Endothelial cell of umbilical vein (primary cell): ENCODE data around the gene GNB1. TPM values are rescaled to one million over a fixed set of nuclear protein-coding genes. Genes with fewer than 3 reads are reported as not detected.

ENCODE experiments used
- BruUV-seq: library from RNA; stranded (reverse); fragments of 400-500 nt; replicated peaks from 2 replicates; lab custom pipeline; 2021; lab: Mats Ljungman, UMichigan
- CTCF ChIA-PET: fragments of 300-600, 350-600 bp; sonication (Branson Sonifier 250); formaldehyde crosslinking; loops from one replicate; lab custom pipeline; 2021; ENCODE audit warnings: antibody characterized with exemption, inconsistent platforms; lab: Charles Lee
- POLR2A ChIA-PET: fragments of 300-600, 350-600 bp; sonication (Branson Sonifier 250); formaldehyde crosslinking; loops from one replicate; lab custom pipeline; 2021; ENCODE audit warnings: antibody characterized with exemption, inconsistent platforms; lab: Charles Lee
- DNase-seq: peaks from one replicate; pipeline ENCODE4 v3.0.0-alpha.2; 2011; ENCODE audit warnings: low read depth, low spot score
- FAIRE-seq: peaks from 2 replicates; lab custom pipeline; 2011; peaks lifted over from hg19 to GRCh38; lab: Jason Lieb, UNC
- H2AFZ ChIP-seq: 2 replicates; pipeline ENCODE4 v1.6.0; 2012; ENCODE audit warnings: low read depth, low read length, control low read depth, inconsistent platforms
- H3K27ac ChIP-seq: 2 replicates; pipeline ENCODE4 v1.5.1; 2011; ENCODE audit warnings: low read depth, mild to moderate bottlenecking, control low read depth, low read length, moderate library complexity; ENCODE audit not compliant: insufficient read depth
- H3K27me3 ChIP-seq, 2 experiments: 2 replicates each; pipeline versions ENCODE4 v1.6.0 to v1.6.1; 2011; ENCODE audit warnings: low read length in 2 of 2, mixed read lengths in 1 of 2; ENCODE audit not compliant: control insufficient read depth in 2 of 2, insufficient read depth in 2 of 2
- H3K36me3 ChIP-seq, 2 experiments: 2 replicates in 1 of 2; 3 replicates in 1 of 2; pipeline ENCODE4 v1.5.1; 2011; ENCODE audit warnings: low read length in 2 of 2, mild to moderate bottlenecking in 1 of 2, moderate library complexity in 1 of 2; ENCODE audit not compliant: control insufficient read depth in 2 of 2, insufficient read depth in 2 of 2; ENCODE audit errors: extremely low read depth in 1 of 2
- H3K4me1 ChIP-seq: 3 replicates; pipeline ENCODE4 v1.5.1; 2011; ENCODE audit warnings: mild to moderate bottlenecking, low read length; ENCODE audit not compliant: control insufficient read depth, insufficient read depth; ENCODE audit errors: extremely low read depth
- H3K4me2 ChIP-seq: 2 replicates; pipeline ENCODE4 v1.6.1; 2011; ENCODE audit warnings: low read length, control low read depth, mixed read lengths; ENCODE audit not compliant: insufficient read depth
- H3K4me3 ChIP-seq, 3 experiments: fragments of 200-600 bp in 1 of 3; sonication (generic), shearing (Covaris generic) in 1 of 3; replicated peaks in 1 of 3; 2 replicates each; pipeline ENCODE4 v1.5.1; 2011 to 2016; ENCODE audit warnings: control low read depth in 3 of 3, low read length in 3 of 3, mild to moderate bottlenecking in 2 of 3, inconsistent platforms in 1 of 3, low read depth in 1 of 3, moderate library complexity in 1 of 3; ENCODE audit not compliant: insufficient read depth in 1 of 3
- H3K79me2 ChIP-seq: 2 replicates; pipeline ENCODE4 v1.6.0; 2012; ENCODE audit warnings: low read length, inconsistent platforms; ENCODE audit not compliant: control insufficient read depth, insufficient read depth
- H3K9ac ChIP-seq: replicated peaks from 2 replicates; pipeline ENCODE3; 2011; ENCODE audit warnings: low read length, control low read depth; ENCODE audit not compliant: insufficient read depth; ENCODE audit errors: extremely low read depth
- H3K9me1 ChIP-seq: replicated peaks from 3 replicates; pipeline ENCODE4 v1.6.0; 2011; ENCODE audit warnings: mild to moderate bottlenecking, low read length; ENCODE audit not compliant: control insufficient read depth, insufficient read depth; ENCODE audit errors: extremely low read depth
- H3K9me3 ChIP-seq: replicated peaks from 2 replicates; pipeline ENCODE4 v1.5.1; 2012; ENCODE audit warnings: low read length, inconsistent platforms; ENCODE audit not compliant: control insufficient read depth, insufficient read depth
- H4K20me1 ChIP-seq: replicated peaks from 2 replicates; pipeline ENCODE3; 2011; ENCODE audit warnings: mild to moderate bottlenecking, low read length; ENCODE audit not compliant: control insufficient read depth, insufficient read depth; ENCODE audit errors: extremely low read depth
- CTCF ChIP-seq, 2 donors: IDR thresholded peaks; 1 replicate in 1 of 2; 2 replicates in 1 of 2; pipeline ENCODE4 v1.5.1; 2011; ENCODE audit warnings: low read length in 2 of 2, mild to moderate bottlenecking in 2 of 2, moderate library complexity in 2 of 2, control low read depth in 1 of 2, inconsistent platforms in 1 of 2, low read depth in 1 of 2; ENCODE audit not compliant: insufficient read depth in 1 of 2; ENCODE audit errors: extremely low read depth in 1 of 2
- EZH2 ChIP-seq: IDR thresholded peaks from 2 replicates; pipeline ENCODE4 v1.6.1; 2012; ENCODE audit warnings: borderline replicate concordance, low read depth, mild to moderate bottlenecking, moderate library complexity, low read length, inconsistent platforms; ENCODE audit not compliant: severe bottlenecking
- FOS ChIP-seq: IDR thresholded peaks from 2 replicates; pipeline ENCODE4 v1.6.1; 2011; ENCODE audit warnings: mild to moderate bottlenecking, low read length, moderate library complexity, borderline replicate concordance; ENCODE audit not compliant: insufficient read depth
- GATA2 ChIP-seq: IDR thresholded peaks from 2 replicates; pipeline ENCODE4 v1.7.0; 2011; ENCODE audit warnings: low read depth, mild to moderate bottlenecking, moderate library complexity, mixed read lengths, low read length; ENCODE audit not compliant: insufficient read length, insufficient read depth
- JUN ChIP-seq: IDR thresholded peaks from 2 replicates; pipeline ENCODE4 v1.6.1; 2011; ENCODE audit warnings: borderline replicate concordance, low read depth; ENCODE audit not compliant: insufficient read length, insufficient read depth
- MYC ChIP-seq: IDR thresholded peaks from one replicate; pipeline ENCODE4 v1.6.1; 2011; ENCODE audit warnings: mild to moderate bottlenecking, low read depth, low read length
- POLR2A ChIP-seq: IDR thresholded peaks from 2 replicates; pipeline ENCODE4 v1.6.1; 2012; ENCODE audit warnings: low read depth, mild to moderate bottlenecking, control low read depth, low read length
- POLR2AphosphoS5 ChIP-seq: IDR thresholded peaks from 2 replicates; pipeline ENCODE4 v1.6.1; 2012; ENCODE audit warnings: low read depth, mild to moderate bottlenecking, control low read depth, low read length, moderate library complexity; ENCODE audit not compliant: insufficient read depth
- dilution Hi-C: fragments of 300-500 bp; cut with MboI; formaldehyde crosslinking; loops from one replicate; pipeline ENCODE4 v1.15.0; 2019; ENCODE audit warnings: low sequenced_read_pairs; ENCODE audit not compliant: extremely low pct_ligation_motif_present
- intact Hi-C: fragments of 100-400 bp; cut with micrococcal nuclease; formaldehyde crosslinking; loops from one replicate; pipeline ENCODE4 v1.10.0; 2022
- polyA plus RNA-seq, 4 experiments: library from polyadenylated mRNA; depleted of rRNA in 3 of 4; stranded (reverse) in 3 of 4; unstranded in 1 of 4; fragments of >200 nt; gene quantifications; 2 replicates each; pipeline versions ENCODE4 v1.2.1 to v1.2.3, GENCODE V29; 2011 to 2012; ENCODE audit warnings: missing spikeins in 1 of 4
- total RNA-seq: library from RNA; stranded (reverse); gene quantifications from 2 replicates; pipeline ENCODE4 v1.2.3, GENCODE V29; 2021
- TF ChIP-seq, protein P1 (sequence below): IDR thresholded peaks from 2 replicates; pipeline ENCODE4 v1.6.1; 2011; ENCODE audit not compliant: insufficient read depth, insufficient read length

GNB1 gene
- total and polyA plus RNA-seq, 2 donors (not counting 3 experiments of a cell fraction or from before 2014, with no cell fraction given), result 501 to 529 TPM

GRCh38 chr1:1806890-1807289 is 84.0 kb downstream of the GNB1 start:
- no peak for FAIRE-seq
- peaks cover 41% of the 10 kb centered on the region for H3K79me2 ChIP-seq
- no peak overlapping the region for H3K4me2 ChIP-seq
- no peak overlapping the region for H3K4me3 ChIP-seq
- no peaks in the 10 kb centered on the region for H3K27me3 ChIP-seq
- dilution Hi-C loops (no loop called here), intact Hi-C loops (no loop called here)
- peaks cover 15 to 23% of the 10 kb centered on the region in 2 experiments for H3K36me3 ChIP-seq
- H3K9me1 ChIP-seq, result no peaks in the 10 kb centered on the region
- no peaks in the 10 kb centered on the region for H3K9me3 ChIP-seq
- H3K9ac ChIP-seq, result no peak overlapping the region
- H2AFZ ChIP-seq, result no peak overlapping the region
- DNase-seq, result no peak
- no TSS peak for BruUV-seq
- no peak overlapping the region for H3K27ac ChIP-seq
- TF ChIP-seq JUN (no peak), POLR2A (no peak)
- TF ChIP-seq, protein P1, sequence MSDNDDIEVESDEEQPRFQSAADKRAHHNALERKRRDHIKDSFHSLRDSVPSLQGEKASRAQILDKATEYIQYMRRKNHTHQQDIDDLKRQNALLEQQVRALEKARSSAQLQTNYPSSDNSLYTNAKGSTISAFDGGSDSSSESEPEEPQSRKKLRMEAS, result no peak
- ChIA-PET POLR2A (no interaction called here), CTCF (no interaction called here)
- no peaks in the 10 kb centered on the region for H3K4me1 ChIP-seq
- H4K20me1 ChIP-seq, result peaks cover 2% of the 10 kb centered on the region

GRCh38 chr1:1804301-1804700 is 86.6 kb downstream of the GNB1 start:
- dilution Hi-C loops (no loop called here), intact Hi-C loops (no loop called here)
- no TSS peak for BruUV-seq
- no peak for DNase-seq
- no peaks in the 10 kb centered on the region for H3K27me3 ChIP-seq
- no peak overlapping the region for H2AFZ ChIP-seq
- peaks cover 19 to 35% of the 10 kb centered on the region in 2 experiments for H3K36me3 ChIP-seq
- H3K27ac ChIP-seq, result no peak overlapping the region
- CTCF ChIA-PET, result interaction anchor here (1.9 kb wide), 1 partner anchor 101 kb away, joined by 5 read pairs; no protein-coding TSS in a partner anchor
- FAIRE-seq, result no peak
- H3K9me1 ChIP-seq, result no peaks in the 10 kb centered on the region
- H3K4me1 ChIP-seq, result no peaks in the 10 kb centered on the region
- POLR2A ChIA-PET, result interaction anchor here (0.6 kb wide), 1 partner anchor 16 kb away, joined by 11 read pairs; no protein-coding TSS in a partner anchor
- H3K79me2 ChIP-seq, result peaks cover 59% of the 10 kb centered on the region
- H4K20me1 ChIP-seq, result peaks cover 5% of the 10 kb centered on the region
- no peak overlapping the region for H3K9ac ChIP-seq
- H3K4me2 ChIP-seq, result no peak overlapping the region
- H3K4me3 ChIP-seq, result no peak overlapping the region
- TF ChIP-seq FOS (no peak), JUN (no peak), GATA2 (no peak), MYC (no peak), POLR2A (no peak), POLR2AphosphoS5 (no peak), CTCF (IDR thresholded peaks at IDR 0.05; ENCODE audit: extremely low read depth in 1 of 2, insufficient read depth in 1 of 2, low read depth in 1 of 2, low read length in 2 of 2) (no peak), EZH2 (no peak)
- TF ChIP-seq, protein P1, result no peak
- H3K9me3 ChIP-seq, result no peaks in the 10 kb centered on the region
